HuH-7 (cell line): ENCODE measurements around the gene ATP8B4.
A peak's percentile ranks its signal among the peaks of the same experiment; 100 is the strongest.
"Not testable (repeated sequence)": the region's sequence is repeated elsewhere in the genome, so short reads cannot be mapped to it uniquely, and the experiment has no call there.

ENCODE experiments used
- DNase-seq: peaks from one replicate; pipeline ENCODE4 v3.0.0; 2011; ENCODE audit warnings: low spot score

Gene ATP8B4

GRCh38 chr15:50107591-50108408 lies 11.2 kb downstream of the ATP8B4 start:
- DNase-seq: no peak

DNA sequence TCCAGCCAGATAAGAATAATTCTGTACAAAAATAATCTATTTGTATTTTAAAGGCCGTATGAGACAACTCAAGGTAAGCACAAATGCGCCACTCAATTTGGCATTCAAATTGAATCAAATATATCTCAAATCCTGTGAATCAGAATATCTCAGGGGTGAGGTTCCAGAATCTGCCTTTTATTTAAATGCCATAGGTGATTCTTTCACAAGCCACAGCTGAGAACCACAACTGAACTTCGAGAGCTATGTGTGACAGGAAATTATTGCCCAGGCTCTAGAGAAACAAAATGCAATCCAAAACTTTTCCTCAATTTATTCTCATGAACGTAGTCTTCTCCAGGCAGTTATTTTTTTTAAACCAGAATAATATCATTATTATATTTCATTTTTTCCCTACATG lies 11.9 kb downstream of the ATP8B4 start:
- no peak for DNase-seq

GRCh38 chr15:50106457-50106856 lies 12.6 kb downstream of the ATP8B4 start:
- no peak for DNase-seq

DNA sequence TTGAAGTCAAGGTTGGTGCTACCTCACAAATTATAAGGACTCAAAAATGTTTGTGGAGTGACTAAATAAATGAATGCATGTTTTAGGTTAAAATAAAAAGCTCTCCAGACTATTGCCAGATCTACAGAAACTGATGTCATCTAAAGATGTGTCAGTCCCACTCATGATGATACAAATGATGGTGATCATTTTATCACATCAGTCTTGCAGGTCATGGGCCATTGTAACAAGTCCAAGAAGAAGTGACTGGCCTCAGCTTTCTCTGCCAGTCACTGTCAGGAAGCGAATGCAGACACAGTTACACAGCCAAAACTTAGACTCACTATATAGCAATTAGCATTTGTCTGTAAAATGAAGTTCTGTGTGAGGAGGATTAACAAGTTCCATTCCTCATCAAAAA lies 18.5 kb downstream of the ATP8B4 start:
- no peak for DNase-seq

DNA sequence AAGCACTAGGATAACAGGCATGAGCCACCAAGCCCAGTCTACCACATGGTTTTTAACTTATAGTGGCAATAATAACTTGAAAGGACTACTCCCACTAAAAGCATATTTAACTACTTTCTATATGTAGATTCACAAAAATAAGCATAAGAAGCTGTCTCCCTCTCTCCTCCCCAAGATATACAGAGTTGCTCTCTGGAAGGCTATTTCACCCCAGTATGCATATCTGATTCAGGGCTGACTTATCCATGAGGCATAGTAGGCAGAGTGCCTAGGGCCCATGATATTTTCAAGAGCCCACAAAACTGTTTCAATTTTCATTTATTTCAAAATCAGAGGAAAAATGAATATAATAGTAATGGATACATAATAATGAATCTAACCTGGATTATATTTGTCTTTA lies 20.5 kb downstream of the ATP8B4 start:
- no peak for DNase-seq

- DNase-seq: no peak
These were observed 22.9 kb downstream of the ATP8B4 start for GRCh38 chr15:50095938-50096821.

GRCh38 chr15:50089386-50089785 lies 29.6 kb downstream of the ATP8B4 start:
- DNase-seq: not testable (repeated sequence)

DNA sequence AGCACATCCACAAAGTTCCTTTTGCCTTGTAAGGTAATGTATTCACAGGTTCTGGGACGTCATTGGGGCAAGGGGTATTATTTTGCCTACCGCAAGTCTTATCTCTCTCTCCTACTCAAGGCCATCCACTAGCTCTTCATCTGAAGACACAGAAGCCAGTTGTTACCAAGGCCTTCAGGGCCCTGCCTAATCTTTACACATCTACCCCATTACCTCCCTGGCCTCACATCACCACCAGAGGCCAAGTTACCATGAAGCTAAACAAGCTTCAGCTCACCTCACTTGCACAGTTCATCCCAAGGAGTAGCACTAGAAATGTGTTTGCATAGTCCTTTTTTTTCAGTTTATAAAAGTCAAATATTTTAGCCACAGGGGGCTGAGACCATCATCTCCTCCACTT lies 34.1 kb downstream of the ATP8B4 start:
- no peak for DNase-seq

- no peak for DNase-seq
These were observed 35.5 kb downstream of the ATP8B4 start for GRCh38 chr15:50083424-50084025.

GRCh38 chr15:50082066-50082465 lies 37.0 kb downstream of the ATP8B4 start:
- no peak for DNase-seq

- no peak for DNase-seq
These were observed 41.4 kb downstream of the ATP8B4 start for GRCh38 chr15:50077651-50078050.

GRCh38 chr15:50077176-50077575 lies 41.9 kb downstream of the ATP8B4 start:
- DNase-seq: no peak

DNA sequence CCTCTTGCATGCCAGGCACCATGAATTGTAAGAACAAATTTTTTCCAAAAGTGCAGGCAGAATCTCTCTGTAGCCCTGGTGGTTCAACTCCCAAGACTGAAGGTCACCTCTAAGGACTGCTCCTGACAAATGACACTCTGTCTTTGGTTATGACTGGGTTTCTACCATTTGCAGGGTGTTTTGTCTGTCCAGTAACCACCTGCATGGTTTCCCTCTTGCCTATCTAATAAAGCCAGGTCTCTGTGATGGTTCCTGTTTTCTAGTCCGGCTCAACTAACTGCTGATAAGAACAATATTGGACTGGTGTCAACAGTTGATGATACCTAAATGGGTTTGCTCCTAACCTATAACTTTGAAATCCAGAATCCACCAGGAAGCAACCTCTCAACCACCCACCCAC lies 43.7 kb downstream of the ATP8B4 start:
- no peak for DNase-seq

- DNase-seq: no peak
These were observed 47.3 kb downstream of the ATP8B4 start for GRCh38 chr15:50071551-50072258.

DNA sequence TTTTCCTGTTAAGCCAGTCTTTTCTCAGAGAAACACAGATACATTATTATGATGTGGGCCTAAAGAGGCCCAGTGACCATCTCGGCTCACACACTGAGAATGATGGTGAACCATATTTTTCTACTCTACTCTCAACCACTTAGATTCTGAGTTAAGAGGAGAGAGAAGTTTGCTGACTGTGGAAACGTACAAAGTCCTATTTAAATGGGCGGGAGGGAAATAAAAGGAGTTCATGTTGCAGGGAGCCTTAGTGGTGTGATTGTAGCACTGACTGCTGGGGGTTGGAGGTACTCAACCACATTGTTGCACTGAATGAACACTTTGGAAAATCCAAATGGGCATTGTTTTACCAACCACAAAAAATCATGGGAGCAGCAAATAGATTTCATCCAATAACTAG lies 51.0 kb downstream of the ATP8B4 start:
- DNase-seq: peak; percentile 11

DNA sequence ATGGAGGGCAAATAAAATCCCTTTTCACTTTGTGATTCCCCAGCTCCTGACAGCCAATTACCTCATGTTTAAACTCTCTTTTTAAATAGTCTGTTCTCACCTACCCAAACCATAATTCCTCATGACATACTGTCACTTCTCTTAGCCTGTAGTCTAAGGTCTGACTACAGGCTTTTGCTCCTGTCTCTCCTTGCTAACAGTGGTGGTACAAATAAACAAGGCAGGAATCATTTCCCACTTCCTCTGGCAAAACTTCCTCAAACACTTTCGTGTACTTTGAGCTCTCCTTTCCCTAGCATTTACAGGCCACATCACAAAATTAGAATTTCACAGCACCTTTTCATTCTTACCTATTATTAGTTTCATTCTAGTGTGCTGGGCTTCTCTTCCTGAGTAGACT lies 51.8 kb downstream of the ATP8B4 start:
- no peak for DNase-seq

GRCh38 chr15:50066666-50067065 lies 52.4 kb downstream of the ATP8B4 start:
- DNase-seq: no peak

DNA sequence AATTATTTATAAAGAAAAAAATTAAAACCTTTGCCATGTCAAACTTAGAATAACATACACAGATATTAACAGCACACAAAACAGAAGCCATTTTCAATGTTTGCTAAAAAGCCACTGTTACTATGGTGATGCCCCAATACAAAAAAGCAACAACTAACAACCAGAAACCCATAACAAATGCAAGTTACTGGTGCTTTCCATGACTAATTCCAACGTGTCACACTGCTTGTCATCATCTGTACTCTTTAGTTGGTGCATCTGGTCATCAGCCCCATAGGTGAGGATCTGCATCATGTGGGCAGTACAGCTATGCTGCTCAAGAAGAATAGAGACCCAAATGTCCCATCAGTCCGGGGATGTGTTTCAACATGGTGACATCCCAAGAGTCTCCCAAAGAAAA lies 52.8 kb downstream of the ATP8B4 start:
- DNase-seq: no peak

- DNase-seq: no peak
These were observed 53.8 kb downstream of the ATP8B4 start for GRCh38 chr15:50065279-50065678.

- no peak for DNase-seq
These were observed 54.4 kb downstream of the ATP8B4 start for GRCh38 chr15:50064673-50065072.

DNA sequence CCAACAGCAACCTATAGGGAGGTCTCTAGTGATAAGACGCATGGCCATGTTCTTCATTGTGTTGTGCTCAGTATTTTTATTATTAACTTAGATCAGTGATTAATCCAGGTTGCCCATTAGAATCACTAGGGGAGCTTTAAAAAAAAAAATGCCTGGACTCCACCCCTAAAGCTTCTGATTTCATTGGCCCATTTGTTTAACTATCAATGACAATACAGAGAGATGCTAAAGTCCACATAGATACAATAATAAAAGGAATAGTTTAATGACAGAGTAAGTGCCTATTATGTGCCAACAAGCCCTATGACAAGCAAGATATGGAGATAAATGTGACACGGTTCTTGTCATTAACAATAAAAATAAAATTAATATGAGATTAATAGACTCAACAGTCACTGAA lies 55.8 kb downstream of the ATP8B4 start:
- DNase-seq: no peak

- DNase-seq: no peak
These were observed 57.5 kb downstream of the ATP8B4 start for GRCh38 chr15:50061503-50061902.
